ENCODE measurements around the gene POLN.

The POLN gene

DNA sequence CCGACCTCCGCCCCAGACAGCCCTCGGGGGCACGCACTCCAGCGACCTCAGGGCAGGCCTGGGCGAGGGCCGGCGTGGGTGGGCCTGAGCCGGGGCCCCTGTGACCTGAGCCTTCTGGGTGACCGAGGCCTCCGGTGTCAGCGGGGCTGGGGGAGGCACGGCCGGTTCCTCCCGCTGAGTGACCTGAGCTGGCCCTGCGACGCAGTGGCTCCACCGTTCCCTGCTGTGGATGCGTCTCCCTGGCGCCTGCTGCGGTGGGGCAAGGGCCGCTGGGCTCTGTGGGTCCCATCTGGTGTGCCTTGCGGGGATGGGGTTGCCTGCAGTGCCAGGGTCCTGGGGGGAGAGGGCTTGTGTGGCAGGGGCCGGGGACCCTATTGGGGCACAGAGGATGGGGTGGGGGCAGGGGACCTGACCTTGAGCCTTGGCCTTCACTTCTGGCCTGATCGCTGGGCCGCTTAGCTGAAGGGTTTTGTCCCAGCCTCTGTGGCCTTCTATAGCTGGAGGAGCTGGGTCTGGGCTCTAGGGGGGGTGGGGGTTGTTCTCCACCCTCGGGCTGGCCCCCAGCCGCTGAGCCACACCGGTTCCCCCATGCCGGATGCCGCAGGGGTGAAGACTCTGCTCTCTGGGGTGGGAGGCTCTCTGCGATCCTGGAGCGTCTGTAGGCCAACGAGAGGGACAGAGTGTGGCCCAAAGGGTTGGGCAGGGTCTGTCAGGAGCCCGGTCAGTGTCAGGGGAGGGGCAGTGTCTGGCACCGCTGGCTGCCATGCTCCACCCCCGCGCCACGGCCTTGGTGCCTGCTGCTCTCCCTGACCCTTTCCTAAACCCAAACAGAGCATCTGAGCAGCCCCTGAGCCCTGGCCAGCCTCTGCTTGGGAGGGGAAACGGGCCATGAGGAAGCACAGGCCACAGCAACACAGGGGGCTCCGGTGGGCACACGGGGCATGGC is 180.5 kb downstream of the POLN start:
- TF ChIP-seq, protein P1, sequence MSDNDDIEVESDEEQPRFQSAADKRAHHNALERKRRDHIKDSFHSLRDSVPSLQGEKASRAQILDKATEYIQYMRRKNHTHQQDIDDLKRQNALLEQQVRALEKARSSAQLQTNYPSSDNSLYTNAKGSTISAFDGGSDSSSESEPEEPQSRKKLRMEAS (IDR thresholded peaks at IDR 0.05; ENCODE audit: low read depth, low read length): no peak
- no peak for DNase-seq (ENCODE audit: low read depth)
- no peak overlapping the region for H3K4me3 ChIP-seq (ENCODE audit: low read depth, low read length)

GRCh38 chr4:2060611-2061185 is 181.2 kb downstream of the POLN start:
- no peak for TF ChIP-seq POLR2A (IDR thresholded peaks at IDR 0.05; ENCODE audit: extremely low read depth, insufficient read length)
- no peak for TF ChIP-seq CTCF (IDR thresholded peaks at IDR 0.05; ENCODE audit: low read depth, low read length)
- TF ChIP-seq MYC (IDR thresholded peaks at IDR 0.05; ENCODE audit: low read depth, low read length): no peak
- TF ChIP-seq, protein P1 (IDR thresholded peaks at IDR 0.05; ENCODE audit: low read depth, low read length): no peak
- H3K4me3 ChIP-seq (ENCODE audit: low read depth, low read length): peak overlapping the region; percentile 32
- DNase-seq (ENCODE audit: low read depth): no peak

- peak overlapping the region; percentile 36 for H3K4me3 ChIP-seq (ENCODE audit: low read depth, low read length)
- TF ChIP-seq MYC (IDR thresholded peaks at IDR 0.05; ENCODE audit: low read depth, low read length) (peak; percentile 28; the same call in 1 of the 2 replicates), CTCF (IDR thresholded peaks at IDR 0.05; ENCODE audit: low read depth, low read length) (no peak)
- TF ChIP-seq, protein P1 (IDR thresholded peaks at IDR 0.05; ENCODE audit: low read depth, low read length): peak; percentile 0; the same call in 1 of the 2 replicates
- DNase-seq (ENCODE audit: low read depth): peak; percentile 81
These were observed 182.0 kb downstream of the POLN start for GRCh38 chr4:2059726-2060602.

DNA sequence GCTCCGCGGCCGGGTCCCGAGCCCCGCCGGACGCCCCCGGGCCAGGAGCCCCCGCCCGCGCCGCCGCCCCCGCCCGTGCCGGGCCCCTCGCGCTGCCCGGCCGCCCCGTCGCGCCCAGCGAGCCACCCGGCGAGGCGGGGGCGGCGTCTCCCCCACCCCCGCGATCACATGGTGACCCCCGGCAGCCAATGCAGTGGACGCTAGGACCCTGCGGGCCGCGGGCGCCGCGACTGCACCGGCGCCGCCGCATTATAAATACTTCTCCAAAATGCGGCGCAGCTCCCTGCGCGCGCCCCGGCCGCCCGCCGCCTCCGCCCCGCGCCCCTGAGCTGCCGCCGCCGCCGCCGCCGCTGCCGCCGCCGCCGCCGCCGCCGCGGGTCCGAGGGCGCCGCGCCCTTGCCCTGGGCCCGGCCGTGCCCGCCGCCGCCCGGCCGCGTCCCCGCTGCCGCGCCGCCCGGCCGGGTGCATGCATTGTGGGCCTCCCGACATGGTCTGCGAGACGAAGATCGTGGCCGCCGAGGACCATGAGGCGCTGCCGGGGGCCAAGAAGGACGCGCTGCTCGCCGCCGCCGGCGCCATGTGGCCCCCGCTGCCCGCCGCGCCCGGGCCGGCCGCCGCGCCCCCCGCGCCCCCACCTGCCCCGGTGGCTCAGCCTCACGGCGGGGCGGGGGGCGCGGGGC is 182.7 kb downstream of the POLN start, which contains the start of gene NAT8L:
Gene NAT8L, plus strand, starts transcription at position 282 of the 680 bp plus-strand sequence. Its CDS starts 185 bp downstream, at position 467.
- DNase-seq (ENCODE audit: low read depth): peak; percentile 89

GRCh38 chr4:2058264-2059045 is 183.5 kb downstream of the POLN start:
- H3K4me3 ChIP-seq (ENCODE audit: low read depth, low read length): no peak overlapping the region
- no peak for TF ChIP-seq POLR2A (IDR thresholded peaks at IDR 0.05; ENCODE audit: extremely low read depth, insufficient read length)
- TF ChIP-seq CTCF (IDR thresholded peaks at IDR 0.05; ENCODE audit: low read depth, low read length): no peak
- TF ChIP-seq, protein P1 (IDR thresholded peaks at IDR 0.05; ENCODE audit: low read depth, low read length): no peak
- no peak for TF ChIP-seq MYC (IDR thresholded peaks at IDR 0.05; ENCODE audit: low read depth, low read length)
- peak; percentile 60 for DNase-seq (ENCODE audit: low read depth)

More for the DNA sequence above, 182.7 kb downstream of the POLN start, which contains the start of gene NAT8L:
- TF ChIP-seq MYC (IDR thresholded peaks at IDR 0.05; ENCODE audit: low read depth, low read length) (peak; percentile 95), POLR2A (IDR thresholded peaks at IDR 0.05; ENCODE audit: extremely low read depth, insufficient read length) (no peak)
- TF ChIP-seq, protein P1 (IDR thresholded peaks at IDR 0.05; ENCODE audit: low read depth, low read length): peak; percentile 81
- peak within 1 kb of the TSS; percentile 36 for H3K4me3 ChIP-seq (ENCODE audit: low read depth, low read length)
